ENCODE measurements around the gene CGRRF1. TPM values are rescaled to one million over a fixed set of nuclear protein-coding genes. Genes with fewer than 3 reads are reported as not detected.
A peak's percentile ranks its signal among the peaks of the same experiment; 100 is the strongest.

The CGRRF1 gene
- total and polyA plus RNA-seq, 2 of the 13 experiments (the other 11 are each of a cell fraction or from before 2014, with no cell fraction given) = 16.8 to 18.2 TPM

DNA sequence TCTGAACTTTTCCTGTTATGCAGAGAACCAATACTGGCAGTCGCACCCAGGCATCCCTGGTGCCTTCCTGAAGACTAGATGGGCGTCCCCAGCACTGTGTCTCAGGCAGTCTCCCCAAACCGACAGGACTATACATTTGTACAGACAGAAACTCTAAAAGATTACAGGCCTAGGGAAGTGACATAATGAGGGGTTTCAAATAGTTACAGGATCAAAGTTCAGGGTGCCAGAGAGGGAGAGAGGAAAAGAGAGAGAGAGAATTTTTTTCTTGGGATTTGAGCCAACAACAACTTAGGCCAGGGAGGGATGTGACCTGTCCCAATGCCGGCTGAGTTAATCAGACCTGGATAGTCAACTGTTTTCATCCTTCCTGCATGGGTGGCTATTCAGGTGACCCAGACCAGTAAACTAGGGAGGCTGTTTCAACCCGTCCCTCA is 11.6 kb upstream of the CGRRF1 start:
- H3K4me1 ChIP-seq (ENCODE audit: insufficient read depth, low read length) = peaks cover 75% of the 10 kb centered on the region
- in situ Hi-C loops (cut with HindIII; ENCODE audit: extremely low pct_ligation_motif_present, low pct_unique_long_range_greater_than_20kb) (no loop called here), intact Hi-C loops (cut with micrococcal nuclease; ENCODE audit: unreplicated experiment) (loop anchor here (1.0 to 5.0 kb wide), 2 partner anchors 9 to 309 kb away; no protein-coding TSS in a partner anchor)
- ATAC-seq = peak; percentile 78
- no peaks in the 10 kb centered on the region for H4K20me1 ChIP-seq (ENCODE audit: insufficient read depth, low read length)
- DNase-seq (ENCODE audit: low spot score) = peak; percentile 78
- H3K36me3 ChIP-seq (replicated peaks in 1 of 2; ENCODE audit: control insufficient read depth in 1 of 2, insufficient read depth in 2 of 2, low read length in 2 of 2) = no peaks in the 10 kb centered on the region
- peak overlapping the region; percentile 48 for H2AFZ ChIP-seq (ENCODE audit: low read length)
- ChIA-PET CTCF (ENCODE audit: low intra/inter-chr PET ratio, low total read pairs) (no interaction called here), POLR2A (interaction anchor here (1.9 to 2.1 kb wide), 2 partner anchors 11 to 131 kb away, joined by 9 to 10 read pairs; partner anchors contain the start of gene CGRRF1)
- H3K27me3 ChIP-seq (ENCODE audit: control insufficient read depth in 1 of 2, insufficient read depth in 2 of 2, low read length in 2 of 2) = no peaks in the 10 kb centered on the region
- 0% methylated on average over 5 of the region's 5 CpGs for WGBS (ENCODE audit: low lambda C conversion rate)
- H3K79me2 ChIP-seq (ENCODE audit: insufficient read depth, low read length) = no peaks in the 10 kb centered on the region
- peak overlapping the region; percentile 77 for H3K27ac ChIP-seq (ENCODE audit: extremely low read length, insufficient read depth, low read length)
- no peaks in the 10 kb centered on the region for H3K9me3 ChIP-seq (ENCODE audit: low read length)
- peak overlapping the region; percentile 81 for H3K9ac ChIP-seq (ENCODE audit: insufficient read depth, low read depth, low read length)
- H3K4me2 ChIP-seq (ENCODE audit: low read depth, low read length) = peak overlapping the region; percentile 97
- BruUV-seq (replicated peaks) = no TSS peak
- peak; percentile 50 for FAIRE-seq
- H3K4me3 ChIP-seq (replicated peaks in 1 of 3; ENCODE audit: insufficient read depth in 1 of 3, low read depth in 2 of 3, low read length in 3 of 3) = peak overlapping the region; percentile 51 to 71 (median 69)
- TF ChIP-seq GATAD1 (CRISPR knock-in tag; IDR thresholded peaks at IDR 0.05) (no peak), ZNF225 (CRISPR knock-in tag; IDR thresholded peaks at IDR 0.05) (no peak), ZNF879 (CRISPR knock-in tag; IDR thresholded peaks at IDR 0.05) (no peak), POLR2A (IDR thresholded peaks at IDR 0.05; ENCODE audit: insufficient read depth in 1 of 2, low read depth in 2 of 2, low read length in 2 of 2) (0 out of 4 replicates have a peak, but pooled peaks of 1 of the 2 experiments have one; percentile 19), ZFP41 (CRISPR knock-in tag; IDR thresholded peaks at IDR 0.05; ENCODE audit: borderline replicate concordance) (no peak), ZNF562 (CRISPR knock-in tag; IDR thresholded peaks at IDR 0.05; ENCODE audit: borderline replicate concordance) (no peak), ZSCAN21 (CRISPR knock-in tag; IDR thresholded peaks at IDR 0.05; ENCODE audit: borderline replicate concordance) (no peak), RXRB (CRISPR knock-in tag; IDR thresholded peaks at IDR 0.05; ENCODE audit: borderline replicate concordance) (peak; percentile 41; the same call in 1 of the 2 replicates), DPF2 (CRISPR knock-in tag; IDR thresholded peaks at IDR 0.05; ENCODE audit: borderline replicate concordance, low read depth) (no peak), ZNF766 (CRISPR knock-in tag; IDR thresholded peaks at IDR 0.05; ENCODE audit: borderline replicate concordance) (no peak), ZNF691 (CRISPR knock-in tag; IDR thresholded peaks at IDR 0.05; ENCODE audit: borderline replicate concordance, low read depth) (no peak), EP300 (IDR thresholded peaks at IDR 0.05; ENCODE audit: low read depth in 2 of 2, low read length in 2 of 2) (peak in 1 of 2 experiments; percentile 71; a peak in 2 of 4 replicates), EP300 (CRISPR knock-in tag; IDR thresholded peaks at IDR 0.05; ENCODE audit: borderline replicate concordance) (no peak), YY1 (IDR thresholded peaks at IDR 0.05; ENCODE audit: insufficient read depth, insufficient replicate concordance, low read depth, low read length) (no peak), ZNF441 (CRISPR knock-in tag; IDR thresholded peaks at IDR 0.05; ENCODE audit: borderline replicate concordance) (0 out of 2 replicates have a peak, but pooled peaks have one; percentile 23), HNF4G (IDR thresholded peaks at IDR 0.05; ENCODE audit: borderline replicate concordance, low read depth, low read length) (peak; percentile 79), HNF4G (CRISPR knock-in tag; IDR thresholded peaks at IDR 0.05; ENCODE audit: borderline replicate concordance, low read depth) (peak; percentile 52; the same call in 1 of the 2 replicates), ZNF44 (CRISPR knock-in tag; IDR thresholded peaks at IDR 0.05) (no peak), ARNT2 (CRISPR knock-in tag; IDR thresholded peaks at IDR 0.05; ENCODE audit: low read depth) (peak; percentile 56)
- TF ChIP-seq, protein P1, sequence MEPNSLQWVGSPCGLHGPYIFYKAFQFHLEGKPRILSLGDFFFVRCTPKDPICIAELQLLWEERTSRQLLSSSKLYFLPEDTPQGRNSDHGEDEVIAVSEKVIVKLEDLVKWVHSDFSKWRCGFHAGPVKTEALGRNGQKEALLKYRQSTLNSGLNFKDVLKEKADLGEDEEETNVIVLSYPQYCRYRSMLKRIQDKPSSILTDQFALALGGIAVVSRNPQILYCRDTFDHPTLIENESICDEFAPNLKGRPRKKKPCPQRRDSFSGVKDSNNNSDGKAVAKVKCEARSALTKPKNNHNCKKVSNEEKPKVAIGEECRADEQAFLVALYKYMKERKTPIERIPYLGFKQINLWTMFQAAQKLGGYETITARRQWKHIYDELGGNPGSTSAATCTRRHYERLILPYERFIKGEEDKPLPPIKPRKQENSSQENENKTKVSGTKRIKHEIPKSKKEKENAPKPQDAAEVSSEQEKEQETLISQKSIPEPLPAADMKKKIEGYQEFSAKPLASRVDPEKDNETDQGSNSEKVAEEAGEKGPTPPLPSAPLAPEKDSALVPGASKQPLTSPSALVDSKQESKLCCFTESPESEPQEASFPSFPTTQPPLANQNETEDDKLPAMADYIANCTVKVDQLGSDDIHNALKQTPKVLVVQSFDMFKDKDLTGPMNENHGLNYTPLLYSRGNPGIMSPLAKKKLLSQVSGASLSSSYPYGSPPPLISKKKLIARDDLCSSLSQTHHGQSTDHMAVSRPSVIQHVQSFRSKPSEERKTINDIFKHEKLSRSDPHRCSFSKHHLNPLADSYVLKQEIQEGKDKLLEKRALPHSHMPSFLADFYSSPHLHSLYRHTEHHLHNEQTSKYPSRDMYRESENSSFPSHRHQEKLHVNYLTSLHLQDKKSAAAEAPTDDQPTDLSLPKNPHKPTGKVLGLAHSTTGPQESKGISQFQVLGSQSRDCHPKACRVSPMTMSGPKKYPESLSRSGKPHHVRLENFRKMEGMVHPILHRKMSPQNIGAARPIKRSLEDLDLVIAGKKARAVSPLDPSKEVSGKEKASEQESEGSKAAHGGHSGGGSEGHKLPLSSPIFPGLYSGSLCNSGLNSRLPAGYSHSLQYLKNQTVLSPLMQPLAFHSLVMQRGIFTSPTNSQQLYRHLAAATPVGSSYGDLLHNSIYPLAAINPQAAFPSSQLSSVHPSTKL (CRISPR knock-in tag; IDR thresholded peaks at IDR 0.05) = peak; percentile 76
- TF ChIP-seq, protein P2, sequence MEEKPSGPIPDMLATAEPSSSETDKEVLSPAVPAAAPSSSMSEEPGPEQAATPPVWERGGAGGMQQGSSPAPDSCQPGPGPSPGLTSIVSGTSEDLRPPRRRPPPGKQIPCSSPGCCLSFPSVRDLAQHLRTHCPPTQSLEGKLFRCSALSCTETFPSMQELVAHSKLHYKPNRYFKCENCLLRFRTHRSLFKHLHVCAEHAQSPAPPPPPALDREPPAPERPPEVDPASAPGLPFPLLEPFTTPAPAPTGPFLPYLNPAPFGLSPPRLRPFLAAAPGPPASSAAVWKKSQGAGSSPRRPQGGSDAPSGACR (CRISPR knock-in tag; IDR thresholded peaks at IDR 0.05) = no peak

Data from HepG2 (cell line).